K562 (cell line): ENCODE data around the gene ZNF628. TPM values are rescaled to one million over a fixed set of nuclear protein-coding genes. Genes with fewer than 3 reads are reported as not detected.

ENCODE experiments used
- ATAC-seq: fragments of 200-7000 bp; cut with Tn5 transposase; 3 replicates; pipeline ENCODE4 v1.9.1; 2020; ENCODE audit warnings: moderate library complexity
- BruUV-seq: library from RNA; stranded (reverse); fragments of 400-500 nt; replicated peaks from 2 replicates; lab custom pipeline; 2021; lab: Mats Ljungman, UMichigan
- CTCF ChIA-PET: fragments of 300-600 bp; formaldehyde crosslinking; extraction: SDS; loops from one replicate; lab custom pipeline; 2021; ENCODE audit warnings: low intra/inter-chr PET ratio; lab: Yijun Ruan, JAX
- POLR2A ChIA-PET: fragments of 300-600, 350-650 bp; sonication (Branson Sonifier 250); formaldehyde crosslinking; extraction: SDS; loops from one replicate; lab custom pipeline; 2021; ENCODE audit warnings: antibody characterized with exemption, inconsistent platforms; lab: Yijun Ruan, JAX
- DNase-seq, 4 experiments: peaks; one replicate each; pipeline versions ENCODE4 v3.0.0 to v3.0.0-alpha.2; 2011 to 2018; ENCODE audit warnings: low spot score in 3 of 4, mixed read lengths in 3 of 4; ENCODE audit errors: extremely low read depth in 1 of 4
- FAIRE-seq: peaks from 2 replicates; lab custom pipeline; 2011; peaks lifted over from hg19 to GRCh38; lab: Jason Lieb, UNC
- H2AFZ ChIP-seq: 2 replicates; pipeline ENCODE4 v1.6.0; 2011; ENCODE audit warnings: low read depth, low read length, control low read depth, inconsistent platforms
- H3K27ac ChIP-seq: fragments of 200-600 bp; 3 replicates; pipeline ENCODE4 v1.8.0; 2011; ENCODE audit warnings: low read depth, mild to moderate bottlenecking, control low read depth, inconsistent platforms, low read length, moderate library complexity, mixed read lengths; ENCODE audit errors: extremely low read depth
- H3K27me3 ChIP-seq, 2 experiments: fragments of 300-600 bp in 1 of 2; 2 replicates in 1 of 2; 3 replicates in 1 of 2; pipeline versions ENCODE4 v1.6.0 to v1.8.0; 2011; ENCODE audit warnings: inconsistent platforms in 2 of 2, low read length in 2 of 2, mild to moderate bottlenecking in 1 of 2, mixed read lengths in 1 of 2, moderate library complexity in 1 of 2; ENCODE audit not compliant: control insufficient read depth in 2 of 2, insufficient read depth in 2 of 2
- H3K36me3 ChIP-seq: fragments of 300-600 bp; 3 replicates; pipeline ENCODE4 v1.8.0; 2011; ENCODE audit warnings: mild to moderate bottlenecking, low read length, inconsistent platforms; ENCODE audit not compliant: control insufficient read depth, insufficient read depth
- H3K4me1 ChIP-seq, 2 experiments: fragments of 200-600 bp in 1 of 2; replicated peaks in 1 of 2; 2 replicates in 1 of 2; 3 replicates in 1 of 2; pipeline versions ENCODE4 v1.5.1 to v1.8.0; 2011; ENCODE audit warnings: inconsistent platforms in 2 of 2, low read length in 2 of 2, mild to moderate bottlenecking in 1 of 2, mixed read lengths in 1 of 2, moderate library complexity in 1 of 2; ENCODE audit not compliant: control insufficient read depth in 2 of 2, insufficient read depth in 2 of 2
- H3K4me2 ChIP-seq: 2 replicates; pipeline ENCODE4 v1.6.1; 2011; ENCODE audit warnings: low read length, control low read depth, inconsistent platforms, mixed read lengths; ENCODE audit not compliant: insufficient read depth
- H3K4me3 ChIP-seq: fragments of 200-600 bp; sonication (generic), shearing (Covaris generic); 2 replicates; pipeline ENCODE4 v1.5.1; 2016; ENCODE audit warnings: control low read depth, inconsistent platforms
- H3K79me2 ChIP-seq: fragments of 200-600 bp; 3 replicates; pipeline ENCODE4 v1.8.0; 2011; ENCODE audit warnings: low read length, inconsistent platforms; ENCODE audit not compliant: control insufficient read depth, insufficient read depth
- H3K9ac ChIP-seq, 2 experiments: 2 replicates each; pipeline versions ENCODE4 v1.6.0 to v1.6.1; 2011; ENCODE audit warnings: low read depth in 2 of 2, low read length in 2 of 2, control low read depth in 1 of 2, inconsistent platforms in 1 of 2, mild to moderate bottlenecking in 1 of 2, mixed read lengths in 1 of 2; ENCODE audit not compliant: insufficient read depth in 1 of 2
- H3K9me1 ChIP-seq: one replicate; pipeline ENCODE4 v1.6.0; 2011; ENCODE audit warnings: inconsistent platforms, mild to moderate bottlenecking, low read length, moderate library complexity; ENCODE audit not compliant: control insufficient read depth, insufficient read depth
- H3K9me3 ChIP-seq: replicated peaks from 2 replicates; pipeline ENCODE4 v1.5.1; 2011; ENCODE audit warnings: low read depth, low read length, inconsistent platforms; ENCODE audit not compliant: control insufficient read depth, insufficient read depth
- H4K20me1 ChIP-seq: replicated peaks from 2 replicates; pipeline ENCODE4 v1.6.1; 2011; ENCODE audit warnings: low read length, inconsistent platforms, mixed read lengths; ENCODE audit not compliant: control insufficient read depth, insufficient read depth
- E2F6 ChIP-seq, 2 experiments: IDR thresholded peaks; 2 replicates each; pipeline ENCODE4 v1.6.1; 2011; ENCODE audit warnings: borderline replicate concordance in 1 of 2, control low read depth in 1 of 2, low read depth in 1 of 2, low read length in 1 of 2, mild to moderate bottlenecking in 1 of 2, mixed read lengths in 1 of 2, moderate library complexity in 1 of 2; ENCODE audit not compliant: insufficient read depth in 1 of 2, insufficient read length in 1 of 2, poor library complexity in 1 of 2, severe bottlenecking in 1 of 2; ENCODE audit errors: extremely low read depth in 1 of 2
- EGR1 ChIP-seq: fragments of 450-650 bp; conservative IDR thresholded peaks from 2 replicates; pipeline ENCODE4 v1.6.1; 2017; ENCODE audit warnings: mild to moderate bottlenecking
- HMBOX1 ChIP-seq: sonication (generic); IDR thresholded peaks from 2 replicates; pipeline ENCODE4 v1.6.1; 2016
- POLR2G ChIP-seq: fragments of 200-400 bp; formaldehyde crosslinking; IDR thresholded peaks from 2 replicates; pipeline ENCODE4 v1.6.1; 2017; ENCODE audit warnings: low read depth, mild to moderate bottlenecking, antibody characterized with exemption, low read length, moderate library complexity
- TRIM28 ChIP-seq: fragments of 450-650 bp; IDR thresholded peaks from 2 replicates; pipeline ENCODE4 v1.6.1; 2017
- ZBTB7A ChIP-seq: IDR thresholded peaks from 2 replicates; pipeline ENCODE4 v1.6.1; 2011; ENCODE audit warnings: low read depth, mild to moderate bottlenecking, low read length, moderate library complexity, borderline replicate concordance; ENCODE audit not compliant: control insufficient read depth
- ZNF239 ChIP-seq: fragments of 250-450 bp; sonication (Bioruptor Pico); IDR thresholded peaks from 2 replicates; pipeline ENCODE4 v1.4.0; 2020; ENCODE audit warnings: mild to moderate bottlenecking
- WGBS: fragments of 100-300 bp; shearing (Covaris generic); methylation state at CpG from one replicate; pipeline ENCODE4 v1.1.6; 2016; ENCODE audit warnings: low coverage, mixed read lengths; ENCODE audit not compliant: insufficient coverage; ENCODE audit errors: missing lambda C conversion rate; 5-methylcytosine and 5-hydroxymethylcytosine counted together
- in situ Hi-C: fragments of 300-500 bp; cut with MboI; formaldehyde crosslinking; loops from 4 replicates; pipeline ENCODE4 v1.15.0; 2018; ENCODE audit warnings: inconsistent platforms, mixed read lengths
- intact Hi-C: fragments of 100-400 bp; cut with micrococcal nuclease; formaldehyde crosslinking; loops from 2 replicates; pipeline ENCODE4 v1.14.2; 2022
- polyA plus RNA-seq, 8 experiments: library from polyadenylated mRNA; depleted of rRNA in 4 of 8; stranded (reverse) in 5 of 8; unstranded in 3 of 8; fragments of >200 nt; fragmentation: Nextera tagmentation in 2 of 8; fragmentation: Illumina TruSeq in 1 of 8; extraction: Ambion mirVana in 2 of 8; extraction: Trizol in 1 of 8; gene quantifications; 2 replicates each; pipeline versions ENCODE4 v1.2.1 to v1.2.3, GENCODE V29; 2011 to 2014; ENCODE audit warnings: inconsistent platforms in 1 of 8, missing spikeins in 1 of 8
- total RNA-seq, 7 experiments: library from RNA; depleted of rRNA in 6 of 7; stranded (reverse); fragments of >200 nt in 6 of 7; fragmentation: Illumina TruSeq in 2 of 7; extraction: Trizol in 2 of 7; gene quantifications; 2 replicates each; pipeline versions ENCODE4 v1.2.1 to v1.2.3, GENCODE V29; 2011 to 2021; ENCODE audit warnings: low replicate concordance in 1 of 7

The ZNF628 gene
- total and polyA plus RNA-seq, 9 of the 15 experiments (the other 6 are each of a cell fraction or from before 2014, with no cell fraction given), result 0.13 to 13.6 (median 2.2) TPM; not detected in 3

GRCh38 chr19:55451163-55451964, 25.1 kb upstream of the ZNF628 start:
- Histone ChIP-seq H3K27ac (no peak overlapping the region), H3K9ac (peak overlapping the region in 1 of 2 experiments; percentile 88; a peak in 2 of 4 replicates), H3K27me3 (peaks cover 0 to 18% of the 10 kb centered on the region in 2 experiments; a peak in 4 of 5 replicates), H3K79me2 (no peaks in the 10 kb centered on the region), H3K4me1 (peaks cover 3 to 73% of the 10 kb centered on the region in 2 experiments), H4K20me1 (no peaks in the 10 kb centered on the region; the same call in 1 of the 2 replicates), H3K4me3 (no peak overlapping the region; the same call in 1 of the 2 replicates), H3K9me3 (no peaks in the 10 kb centered on the region), H2AFZ (0 out of 2 replicates have a peak overlapping the region, but pooled peaks have one; percentile 51), H3K9me1 (no peaks in the 10 kb centered on the region), H3K4me2 (peak overlapping the region; percentile 32; the same call in 1 of the 2 replicates), H3K36me3 (peaks cover 22% of the 10 kb centered on the region; the same call in 2 of the 3 replicates)
- no TSS peak for BruUV-seq
- in situ Hi-C loops, result no loop called here
- DNase-seq (peak in 3 of 4 experiments; percentile 28 to 48 (median 44)), FAIRE-seq (no peak), ATAC-seq (no peak)
- ChIA-PET CTCF (no interaction called here), POLR2A (interaction anchor here (0.6 kb wide), 1 partner anchor 361 kb away, joined by 3 read pairs; no protein-coding TSS in a partner anchor)
- TF ChIP-seq HMBOX1 (no peak), ZNF239 (no peak), ZBTB7A (peak; percentile 60; the same call in 1 of the 2 replicates), EGR1 (0 out of 2 replicates have a peak, but pooled peaks have one; percentile 15), E2F6 (IDR thresholded peaks at IDR 0.05; ENCODE audit: borderline replicate concordance in 1 of 2, extremely low read depth in 1 of 2, insufficient read depth in 1 of 2, insufficient read length in 1 of 2, low read depth in 1 of 2, low read length in 1 of 2, poor library complexity in 1 of 2, severe bottlenecking in 1 of 2) (peak in 1 of 2 experiments; percentile 31), POLR2G (peak; percentile 47), TRIM28 (no peak)
- WGBS, result 2% methylated on average over 12 of the region's 80 CpGs
- intact Hi-C loops, result loop anchor here (5.0 kb wide), 1 partner anchor 64 kb away; the partner anchor contains the start of gene RPL28
